ENCODE data around the gene ETNK2. TPM values are rescaled to one million over a fixed set of nuclear protein-coding genes. Genes with fewer than 3 reads are reported as not detected.
"Not testable (repeated sequence)": the region's sequence is repeated elsewhere in the genome, so short reads cannot be mapped to it uniquely, and the experiment has no call there.

The ETNK2 gene
- total RNA-seq, 1 experiment from 2014 or later: not detected

DNA sequence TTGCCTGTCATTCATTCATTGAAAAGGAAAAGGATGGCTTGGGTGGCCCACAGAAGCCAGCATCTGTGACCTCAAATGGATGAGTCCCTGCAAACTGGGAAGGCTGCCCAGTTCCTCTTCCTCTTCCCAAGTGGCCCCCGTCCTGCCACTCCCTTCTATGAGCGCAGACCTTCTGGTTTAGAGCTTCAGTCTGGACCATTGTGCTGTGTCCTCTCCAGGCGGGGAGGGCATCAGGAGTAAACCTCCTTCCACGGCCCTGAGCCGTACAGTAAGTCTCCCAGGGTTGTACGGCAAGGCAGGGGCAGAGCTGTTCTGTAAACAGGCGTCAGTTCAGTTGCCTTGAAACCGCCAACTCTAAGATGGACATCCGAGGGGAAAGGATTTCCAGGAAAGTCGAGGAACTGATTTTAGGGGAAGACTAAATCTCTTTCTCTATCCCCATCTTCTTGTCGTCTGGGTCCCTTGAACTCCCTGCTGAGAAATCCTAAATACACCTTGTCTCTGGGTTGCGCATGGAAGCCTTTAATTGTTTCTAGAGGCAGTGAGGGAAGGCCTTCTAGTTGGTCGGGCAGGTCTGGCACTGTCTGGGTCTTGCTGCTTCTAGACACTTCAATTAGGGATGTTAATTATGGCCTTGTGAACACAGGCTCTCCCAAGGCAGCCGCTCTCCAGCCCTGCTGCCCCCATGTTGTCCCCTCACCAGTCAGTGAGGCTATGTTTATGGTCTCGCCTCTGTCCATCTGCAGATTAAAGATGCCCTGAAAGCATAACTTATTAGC, 56.8 kb downstream of the ETNK2 start:
- no peak overlapping the region for H3K4me2 ChIP-seq (ENCODE audit: low read depth, low read length, poor library complexity, severe bottlenecking)
- no peaks in the 10 kb centered on the region for H3K9me3 ChIP-seq (ENCODE audit: low read length)
- no peak for DNase-seq
- H3K79me2 ChIP-seq (ENCODE audit: low read length): no peaks in the 10 kb centered on the region
- no peak overlapping the region for H2AFZ ChIP-seq (ENCODE audit: low read length)
- no peaks in the 10 kb centered on the region for H3K36me3 ChIP-seq (ENCODE audit: insufficient read depth, low read length)
- H3K27me3 ChIP-seq (ENCODE audit: low read length): no peaks in the 10 kb centered on the region
- H3K27ac ChIP-seq (ENCODE audit: low read length): no peak overlapping the region
- H4K20me1 ChIP-seq (ENCODE audit: insufficient read depth, low read depth, low read length): no peaks in the 10 kb centered on the region
- no peaks in the 10 kb centered on the region for H3K4me1 ChIP-seq (ENCODE audit: low read length)
- H3K4me3 ChIP-seq (ENCODE audit: low read length): no peak overlapping the region
- no peak overlapping the region for H3K9ac ChIP-seq (ENCODE audit: low read length)
- no peaks in the 10 kb centered on the region for H3K9me2 ChIP-seq (replicated peaks; ENCODE audit: insufficient read depth, low read length)

DNA sequence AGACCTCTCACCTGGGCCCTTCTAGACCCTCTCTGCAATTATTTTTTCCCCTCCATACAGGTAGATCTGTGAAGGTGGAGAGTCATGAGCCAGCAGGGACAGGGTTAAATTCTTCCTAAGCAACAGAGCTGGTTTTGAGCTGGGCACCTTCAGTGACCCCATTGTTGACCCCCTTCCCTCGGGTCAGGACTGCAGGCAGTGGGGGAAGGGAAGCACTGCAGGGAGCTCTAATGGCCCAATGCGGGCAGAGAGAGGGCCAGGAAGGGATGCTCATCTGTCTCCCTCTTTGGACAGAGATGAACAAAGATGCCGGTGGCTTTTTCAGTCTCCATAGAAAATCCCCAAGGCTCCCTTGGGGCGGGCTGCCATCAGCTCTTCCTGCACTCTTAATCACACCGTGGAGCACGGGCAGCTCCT, 57.5 kb downstream of the ETNK2 start:
- H3K9ac ChIP-seq (ENCODE audit: low read length): no peak overlapping the region
- no peaks in the 10 kb centered on the region for H3K27me3 ChIP-seq (ENCODE audit: low read length)
- no peak overlapping the region for H3K4me2 ChIP-seq (ENCODE audit: low read depth, low read length, poor library complexity, severe bottlenecking)
- H3K4me1 ChIP-seq (ENCODE audit: low read length): no peaks in the 10 kb centered on the region
- no peaks in the 10 kb centered on the region for H3K9me2 ChIP-seq (replicated peaks; ENCODE audit: insufficient read depth, low read length)
- no peak overlapping the region for H3K4me3 ChIP-seq (ENCODE audit: low read length)
- no peak overlapping the region for H3K27ac ChIP-seq (ENCODE audit: low read length)
- DNase-seq: no peak
- H3K36me3 ChIP-seq (ENCODE audit: insufficient read depth, low read length): no peaks in the 10 kb centered on the region
- no peaks in the 10 kb centered on the region for H3K9me3 ChIP-seq (ENCODE audit: low read length)
- H4K20me1 ChIP-seq (ENCODE audit: insufficient read depth, low read depth, low read length): no peaks in the 10 kb centered on the region
- H2AFZ ChIP-seq (ENCODE audit: low read length): no peak overlapping the region
- H3K79me2 ChIP-seq (ENCODE audit: low read length): no peaks in the 10 kb centered on the region

DNA sequence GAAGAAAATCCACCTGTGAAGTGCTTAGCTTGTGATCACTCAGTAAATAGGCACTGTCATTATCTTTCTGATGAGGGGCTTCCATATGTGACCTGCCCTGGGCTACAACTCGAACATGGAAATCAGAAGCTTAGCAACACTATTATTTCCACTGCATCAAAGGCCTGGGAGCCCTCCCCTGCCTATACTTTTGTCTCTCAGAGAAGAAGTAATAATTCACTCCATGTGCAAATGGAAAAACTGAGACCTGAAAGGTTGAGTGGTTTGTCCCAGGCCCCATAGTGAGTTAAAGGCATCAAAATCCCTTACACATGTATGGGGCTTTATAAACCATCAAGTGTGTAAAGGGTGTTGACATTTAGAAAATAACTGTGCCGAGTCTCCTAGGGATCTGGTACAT, 58.1 kb downstream of the ETNK2 start:
- Histone ChIP-seq H3K79me2 (ENCODE audit: low read length) (no peaks in the 10 kb centered on the region), H3K4me1 (ENCODE audit: low read length) (no peaks in the 10 kb centered on the region), H2AFZ (ENCODE audit: low read length) (no peak overlapping the region), H3K9me2 (replicated peaks; ENCODE audit: insufficient read depth, low read length) (no peaks in the 10 kb centered on the region), H3K27ac (ENCODE audit: low read length) (no peak overlapping the region), H3K9ac (ENCODE audit: low read length) (no peak overlapping the region), H4K20me1 (ENCODE audit: insufficient read depth, low read depth, low read length) (no peaks in the 10 kb centered on the region), H3K9me3 (ENCODE audit: low read length) (no peaks in the 10 kb centered on the region), H3K4me2 (ENCODE audit: low read depth, low read length, poor library complexity, severe bottlenecking) (no peak overlapping the region), H3K4me3 (ENCODE audit: low read length) (no peak overlapping the region), H3K27me3 (ENCODE audit: low read length) (no peaks in the 10 kb centered on the region), H3K36me3 (ENCODE audit: insufficient read depth, low read length) (no peaks in the 10 kb centered on the region)
- no peak for DNase-seq

DNA sequence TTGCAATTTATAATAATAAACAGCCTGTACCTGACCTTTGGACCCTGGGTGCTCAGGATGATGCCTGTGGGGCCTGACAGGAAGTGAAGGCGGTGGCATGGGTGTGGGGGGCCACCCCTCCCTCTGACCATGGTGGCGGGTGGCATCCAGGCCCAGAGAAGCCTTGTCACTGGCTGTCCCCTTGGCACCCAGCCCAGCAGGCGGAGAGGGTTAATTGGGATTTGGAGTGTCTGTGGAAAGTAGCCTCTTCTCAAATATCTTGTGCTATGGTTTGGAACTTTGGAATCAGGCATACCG, 58.5 kb downstream of the ETNK2 start:
- Histone ChIP-seq H3K4me2 (ENCODE audit: low read depth, low read length, poor library complexity, severe bottlenecking) (no peak overlapping the region), H4K20me1 (ENCODE audit: insufficient read depth, low read depth, low read length) (no peaks in the 10 kb centered on the region), H3K4me1 (ENCODE audit: low read length) (no peaks in the 10 kb centered on the region), H3K9me2 (replicated peaks; ENCODE audit: insufficient read depth, low read length) (no peaks in the 10 kb centered on the region), H2AFZ (ENCODE audit: low read length) (no peak overlapping the region), H3K79me2 (ENCODE audit: low read length) (no peaks in the 10 kb centered on the region), H3K9me3 (ENCODE audit: low read length) (no peaks in the 10 kb centered on the region), H3K4me3 (ENCODE audit: low read length) (no peak overlapping the region), H3K9ac (ENCODE audit: low read length) (no peak overlapping the region), H3K36me3 (ENCODE audit: insufficient read depth, low read length) (no peaks in the 10 kb centered on the region), H3K27ac (ENCODE audit: low read length) (no peak overlapping the region), H3K27me3 (ENCODE audit: low read length) (no peaks in the 10 kb centered on the region)
- DNase-seq: no peak

DNA sequence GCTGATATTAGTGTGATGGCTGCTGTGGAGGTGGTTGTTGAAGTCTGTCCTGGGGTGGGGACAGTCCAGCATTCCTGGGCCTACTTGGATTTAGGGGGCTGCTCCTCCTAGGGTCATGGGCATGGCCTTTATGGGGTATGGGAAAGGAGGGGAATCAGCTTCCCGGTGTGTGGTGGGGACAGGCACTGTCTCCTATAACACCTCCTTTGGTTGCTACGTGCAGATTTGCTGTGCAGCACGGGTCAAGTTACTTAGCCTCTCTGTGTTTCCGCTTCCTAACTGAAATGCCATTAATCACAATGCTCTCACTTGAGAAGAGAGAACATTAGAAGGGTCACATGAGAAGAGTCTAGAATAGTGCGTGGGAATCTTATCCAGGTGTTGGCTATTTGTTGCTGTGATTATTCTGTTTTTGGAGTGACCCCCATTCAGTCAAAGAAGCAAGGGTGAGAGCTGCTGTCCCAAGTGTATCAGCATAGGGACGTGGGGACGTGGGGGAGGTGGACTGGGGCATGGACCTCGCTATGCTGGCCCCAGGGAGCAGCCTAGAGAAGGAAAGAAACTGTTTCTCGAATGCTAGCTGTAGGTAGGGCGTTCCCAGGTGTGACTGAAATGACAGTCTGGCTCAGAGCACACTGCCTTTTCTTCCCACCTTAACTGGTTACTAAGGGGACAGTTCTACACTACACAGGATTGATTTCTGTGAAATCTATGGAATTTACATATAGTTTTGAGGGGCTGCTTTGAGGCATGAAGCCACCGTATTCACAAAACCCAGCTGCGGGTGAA, 59.0 kb downstream of the ETNK2 start:
- no peaks in the 10 kb centered on the region for H3K9me3 ChIP-seq (ENCODE audit: low read length)
- H3K36me3 ChIP-seq (ENCODE audit: insufficient read depth, low read length): no peaks in the 10 kb centered on the region
- H3K4me1 ChIP-seq (ENCODE audit: low read length): no peaks in the 10 kb centered on the region
- H3K27ac ChIP-seq (ENCODE audit: low read length): no peak overlapping the region
- no peak overlapping the region for H3K4me2 ChIP-seq (ENCODE audit: low read depth, low read length, poor library complexity, severe bottlenecking)
- no peak overlapping the region for H3K9ac ChIP-seq (ENCODE audit: low read length)
- H2AFZ ChIP-seq (ENCODE audit: low read length): no peak overlapping the region
- H4K20me1 ChIP-seq (ENCODE audit: insufficient read depth, low read depth, low read length): no peaks in the 10 kb centered on the region
- DNase-seq: no peak
- no peak overlapping the region for H3K4me3 ChIP-seq (ENCODE audit: low read length)
- H3K9me2 ChIP-seq (replicated peaks; ENCODE audit: insufficient read depth, low read length): no peaks in the 10 kb centered on the region
- no peaks in the 10 kb centered on the region for H3K79me2 ChIP-seq (ENCODE audit: low read length)
- no peaks in the 10 kb centered on the region for H3K27me3 ChIP-seq (ENCODE audit: low read length)

DNA sequence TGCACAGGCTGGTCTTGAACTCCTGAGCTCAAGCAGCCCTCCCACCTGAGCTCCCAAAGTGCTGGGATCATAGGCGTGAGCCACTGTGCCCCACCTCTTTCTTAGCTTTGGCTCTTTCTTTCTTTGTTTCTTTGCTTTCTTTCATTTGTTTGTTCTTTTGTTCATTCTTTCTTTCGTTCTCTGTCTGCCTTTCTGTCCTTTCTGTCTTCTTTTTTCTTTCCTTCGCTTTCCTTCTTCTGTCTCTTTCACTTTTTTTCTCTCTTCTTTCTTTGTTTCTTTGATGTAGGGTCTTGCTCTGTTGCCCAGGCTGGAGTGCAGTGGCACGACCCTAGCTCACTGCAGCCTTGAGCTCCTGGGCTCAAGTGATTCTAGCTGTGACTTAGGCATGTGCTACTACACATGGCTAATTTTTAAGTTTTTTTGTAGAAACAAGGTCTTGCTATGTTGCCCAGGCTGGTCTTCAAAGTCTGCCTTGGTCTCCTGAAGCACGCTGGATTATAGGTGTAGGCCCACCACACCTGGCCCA, 60.0 kb downstream of the ETNK2 start:
- no peaks in the 10 kb centered on the region for H3K9me2 ChIP-seq (replicated peaks; ENCODE audit: insufficient read depth, low read length)
- DNase-seq: no peak
- H3K36me3 ChIP-seq (ENCODE audit: insufficient read depth, low read length): no peaks in the 10 kb centered on the region
- no peak overlapping the region for H3K4me3 ChIP-seq (ENCODE audit: low read length)
- no peaks in the 10 kb centered on the region for H3K79me2 ChIP-seq (ENCODE audit: low read length)
- H4K20me1 ChIP-seq (ENCODE audit: insufficient read depth, low read depth, low read length): no peaks in the 10 kb centered on the region
- no peak overlapping the region for H3K9ac ChIP-seq (ENCODE audit: low read length)
- H3K4me1 ChIP-seq (ENCODE audit: low read length): no peaks in the 10 kb centered on the region
- H3K27me3 ChIP-seq (ENCODE audit: low read length): no peaks in the 10 kb centered on the region
- no peaks in the 10 kb centered on the region for H3K9me3 ChIP-seq (ENCODE audit: low read length)
- H2AFZ ChIP-seq (ENCODE audit: low read length): no peak overlapping the region
- no peak overlapping the region for H3K27ac ChIP-seq (ENCODE audit: low read length)
- H3K4me2 ChIP-seq (ENCODE audit: low read depth, low read length, poor library complexity, severe bottlenecking): no peak overlapping the region

DNA sequence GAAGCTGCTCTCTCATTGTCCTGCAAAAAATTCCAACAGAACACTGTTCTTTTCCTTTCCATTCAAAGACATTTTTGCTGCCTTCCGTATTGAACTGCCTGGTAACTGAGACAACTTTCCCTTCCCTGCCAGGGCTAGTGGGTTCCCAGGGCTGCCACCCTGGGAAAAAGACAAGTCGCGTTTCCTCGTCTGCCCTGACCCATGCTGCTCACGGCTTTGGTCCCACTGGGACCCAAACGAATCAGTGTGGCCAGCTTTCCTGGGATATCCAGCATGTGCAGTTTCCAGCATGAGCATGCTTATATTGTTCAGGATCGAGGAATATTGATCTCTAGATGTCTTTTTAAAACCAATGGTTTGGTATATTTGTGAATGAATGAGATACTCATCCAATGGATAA, 60.8 kb downstream of the ETNK2 start:
- Histone ChIP-seq H3K9me3 (ENCODE audit: low read length) (no peaks in the 10 kb centered on the region), H3K36me3 (ENCODE audit: insufficient read depth, low read length) (no peaks in the 10 kb centered on the region), H4K20me1 (ENCODE audit: insufficient read depth, low read depth, low read length) (no peaks in the 10 kb centered on the region), H3K4me1 (ENCODE audit: low read length) (no peaks in the 10 kb centered on the region), H2AFZ (ENCODE audit: low read length) (no peak overlapping the region), H3K4me3 (ENCODE audit: low read length) (no peak overlapping the region), H3K9ac (ENCODE audit: low read length) (no peak overlapping the region), H3K4me2 (ENCODE audit: low read depth, low read length, poor library complexity, severe bottlenecking) (no peak overlapping the region), H3K27ac (ENCODE audit: low read length) (no peak overlapping the region), H3K27me3 (ENCODE audit: low read length) (no peaks in the 10 kb centered on the region), H3K9me2 (replicated peaks; ENCODE audit: insufficient read depth, low read length) (no peaks in the 10 kb centered on the region), H3K79me2 (ENCODE audit: low read length) (no peaks in the 10 kb centered on the region)
- DNase-seq: no peak

DNA sequence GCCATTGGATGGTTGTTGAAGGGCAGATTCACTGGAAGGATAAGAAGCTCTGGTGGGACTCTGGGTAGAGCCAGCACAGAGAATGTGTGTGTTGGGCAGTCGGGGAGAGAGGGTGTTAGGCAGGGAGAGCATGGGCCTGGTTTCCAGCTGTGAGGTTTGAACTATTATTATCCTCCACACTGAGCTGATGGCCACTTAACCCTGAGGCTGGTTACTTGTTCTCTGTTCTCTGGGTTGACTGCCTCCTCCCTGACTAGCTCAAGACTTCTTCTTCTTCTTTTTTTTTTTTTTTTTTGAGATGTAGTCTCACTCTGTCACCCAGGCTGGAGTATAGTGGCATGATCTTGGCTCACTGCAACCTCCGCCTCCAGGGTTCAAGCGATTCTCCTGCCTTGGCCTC, 61.7 kb downstream of the ETNK2 start:
- H3K9me3 ChIP-seq (ENCODE audit: low read length); H3K4me2 ChIP-seq (ENCODE audit: low read depth, low read length, poor library complexity, severe bottlenecking); H3K9ac ChIP-seq (ENCODE audit: low read length); H3K9me2 ChIP-seq (replicated peaks; ENCODE audit: insufficient read depth, low read length); H3K79me2 ChIP-seq (ENCODE audit: low read length); H3K27ac ChIP-seq (ENCODE audit: low read length); DNase-seq; H4K20me1 ChIP-seq (ENCODE audit: insufficient read depth, low read depth, low read length); H3K4me3 ChIP-seq (ENCODE audit: low read length); H3K27me3 ChIP-seq (ENCODE audit: low read length); H3K36me3 ChIP-seq (ENCODE audit: insufficient read depth, low read length); H3K4me1 ChIP-seq (ENCODE audit: low read length); H2AFZ ChIP-seq (ENCODE audit: low read length): not testable (repeated sequence)
